Endothelial cell of umbilical vein (primary cell): Measurements from ENCODE around the gene SPC25. TPM values are rescaled to one million over a fixed set of nuclear protein-coding genes. Genes with fewer than 3 reads are reported as not detected.

Experiments
- BruUV-seq: library from RNA; stranded (reverse); fragments of 400-500 nt; replicated peaks from 2 replicates; lab custom pipeline; 2021; lab: Mats Ljungman, UMichigan
- CTCF ChIA-PET: fragments of 300-600, 350-600 bp; sonication (Branson Sonifier 250); formaldehyde crosslinking; loops from one replicate; lab custom pipeline; 2021; ENCODE audit warnings: antibody characterized with exemption, inconsistent platforms; lab: Charles Lee
- POLR2A ChIA-PET: fragments of 300-600, 350-600 bp; sonication (Branson Sonifier 250); formaldehyde crosslinking; loops from one replicate; lab custom pipeline; 2021; ENCODE audit warnings: antibody characterized with exemption, inconsistent platforms; lab: Charles Lee
- DNase-seq: peaks from one replicate; pipeline ENCODE4 v3.0.0-alpha.2; 2011; ENCODE audit warnings: low read depth, low spot score
- FAIRE-seq: peaks from 2 replicates; lab custom pipeline; 2011; peaks lifted over from hg19 to GRCh38; lab: Jason Lieb, UNC
- H2AFZ ChIP-seq: 2 replicates; pipeline ENCODE4 v1.6.0; 2012; ENCODE audit warnings: low read depth, low read length, control low read depth, inconsistent platforms
- H3K27ac ChIP-seq: 2 replicates; pipeline ENCODE4 v1.5.1; 2011; ENCODE audit warnings: low read depth, mild to moderate bottlenecking, control low read depth, low read length, moderate library complexity; ENCODE audit not compliant: insufficient read depth
- H3K27me3 ChIP-seq, 2 experiments: 2 replicates each; pipeline versions ENCODE4 v1.6.0 to v1.6.1; 2011; ENCODE audit warnings: low read length in 2 of 2, mixed read lengths in 1 of 2; ENCODE audit not compliant: control insufficient read depth in 2 of 2, insufficient read depth in 2 of 2
- H3K36me3 ChIP-seq, 2 experiments: 2 replicates in 1 of 2; 3 replicates in 1 of 2; pipeline ENCODE4 v1.5.1; 2011; ENCODE audit warnings: low read length in 2 of 2, mild to moderate bottlenecking in 1 of 2, moderate library complexity in 1 of 2; ENCODE audit not compliant: control insufficient read depth in 2 of 2, insufficient read depth in 2 of 2; ENCODE audit errors: extremely low read depth in 1 of 2
- H3K4me1 ChIP-seq: 3 replicates; pipeline ENCODE4 v1.5.1; 2011; ENCODE audit warnings: mild to moderate bottlenecking, low read length; ENCODE audit not compliant: control insufficient read depth, insufficient read depth; ENCODE audit errors: extremely low read depth
- H3K4me2 ChIP-seq: 2 replicates; pipeline ENCODE4 v1.6.1; 2011; ENCODE audit warnings: low read length, control low read depth, mixed read lengths; ENCODE audit not compliant: insufficient read depth
- H3K4me3 ChIP-seq, 3 experiments: fragments of 200-600 bp in 1 of 3; sonication (generic), shearing (Covaris generic) in 1 of 3; replicated peaks in 1 of 3; 2 replicates each; pipeline ENCODE4 v1.5.1; 2011 to 2016; ENCODE audit warnings: control low read depth in 3 of 3, low read length in 3 of 3, mild to moderate bottlenecking in 2 of 3, inconsistent platforms in 1 of 3, low read depth in 1 of 3, moderate library complexity in 1 of 3; ENCODE audit not compliant: insufficient read depth in 1 of 3
- H3K79me2 ChIP-seq: 2 replicates; pipeline ENCODE4 v1.6.0; 2012; ENCODE audit warnings: low read length, inconsistent platforms; ENCODE audit not compliant: control insufficient read depth, insufficient read depth
- H3K9ac ChIP-seq: replicated peaks from 2 replicates; pipeline ENCODE3; 2011; ENCODE audit warnings: low read length, control low read depth; ENCODE audit not compliant: insufficient read depth; ENCODE audit errors: extremely low read depth
- H3K9me1 ChIP-seq: replicated peaks from 3 replicates; pipeline ENCODE4 v1.6.0; 2011; ENCODE audit warnings: mild to moderate bottlenecking, low read length; ENCODE audit not compliant: control insufficient read depth, insufficient read depth; ENCODE audit errors: extremely low read depth
- H3K9me3 ChIP-seq: replicated peaks from 2 replicates; pipeline ENCODE4 v1.5.1; 2012; ENCODE audit warnings: low read length, inconsistent platforms; ENCODE audit not compliant: control insufficient read depth, insufficient read depth
- H4K20me1 ChIP-seq: replicated peaks from 2 replicates; pipeline ENCODE3; 2011; ENCODE audit warnings: mild to moderate bottlenecking, low read length; ENCODE audit not compliant: control insufficient read depth, insufficient read depth; ENCODE audit errors: extremely low read depth
- CTCF ChIP-seq, 2 donors: IDR thresholded peaks; 1 replicate in 1 of 2; 2 replicates in 1 of 2; pipeline ENCODE4 v1.5.1; 2011; ENCODE audit warnings: low read length in 2 of 2, mild to moderate bottlenecking in 2 of 2, moderate library complexity in 2 of 2, control low read depth in 1 of 2, inconsistent platforms in 1 of 2, low read depth in 1 of 2; ENCODE audit not compliant: insufficient read depth in 1 of 2; ENCODE audit errors: extremely low read depth in 1 of 2
- EZH2 ChIP-seq: IDR thresholded peaks from 2 replicates; pipeline ENCODE4 v1.6.1; 2012; ENCODE audit warnings: borderline replicate concordance, low read depth, mild to moderate bottlenecking, moderate library complexity, low read length, inconsistent platforms; ENCODE audit not compliant: severe bottlenecking
- FOS ChIP-seq: IDR thresholded peaks from 2 replicates; pipeline ENCODE4 v1.6.1; 2011; ENCODE audit warnings: mild to moderate bottlenecking, low read length, moderate library complexity, borderline replicate concordance; ENCODE audit not compliant: insufficient read depth
- GATA2 ChIP-seq: IDR thresholded peaks from 2 replicates; pipeline ENCODE4 v1.7.0; 2011; ENCODE audit warnings: low read depth, mild to moderate bottlenecking, moderate library complexity, mixed read lengths, low read length; ENCODE audit not compliant: insufficient read length, insufficient read depth
- JUN ChIP-seq: IDR thresholded peaks from 2 replicates; pipeline ENCODE4 v1.6.1; 2011; ENCODE audit warnings: borderline replicate concordance, low read depth; ENCODE audit not compliant: insufficient read length, insufficient read depth
- MAX ChIP-seq: IDR thresholded peaks from 2 replicates; pipeline ENCODE4 v1.6.1; 2011; ENCODE audit not compliant: insufficient read depth, insufficient read length
- MYC ChIP-seq: IDR thresholded peaks from one replicate; pipeline ENCODE4 v1.6.1; 2011; ENCODE audit warnings: mild to moderate bottlenecking, low read depth, low read length
- POLR2A ChIP-seq: IDR thresholded peaks from 2 replicates; pipeline ENCODE4 v1.6.1; 2012; ENCODE audit warnings: low read depth, mild to moderate bottlenecking, control low read depth, low read length
- POLR2AphosphoS5 ChIP-seq: IDR thresholded peaks from 2 replicates; pipeline ENCODE4 v1.6.1; 2012; ENCODE audit warnings: low read depth, mild to moderate bottlenecking, control low read depth, low read length, moderate library complexity; ENCODE audit not compliant: insufficient read depth
- dilution Hi-C: fragments of 300-500 bp; cut with MboI; formaldehyde crosslinking; loops from one replicate; pipeline ENCODE4 v1.15.0; 2019; ENCODE audit warnings: low sequenced_read_pairs; ENCODE audit not compliant: extremely low pct_ligation_motif_present
- intact Hi-C: fragments of 100-400 bp; cut with micrococcal nuclease; formaldehyde crosslinking; loops from one replicate; pipeline ENCODE4 v1.10.0; 2022
- polyA plus RNA-seq, 4 experiments: library from polyadenylated mRNA; depleted of rRNA in 3 of 4; stranded (reverse) in 3 of 4; unstranded in 1 of 4; fragments of >200 nt; gene quantifications; 2 replicates each; pipeline versions ENCODE4 v1.2.1 to v1.2.3, GENCODE V29; 2011 to 2012; ENCODE audit warnings: missing spikeins in 1 of 4
- total RNA-seq: library from RNA; stranded (reverse); gene quantifications from 2 replicates; pipeline ENCODE4 v1.2.3, GENCODE V29; 2021

Gene SPC25
- total and polyA plus RNA-seq, 2 donors (not counting 3 experiments of a cell fraction or from before 2014, with no cell fraction given), result 10.1 to 24.2 TPM

GRCh38 chr2:168841445-168841844 is 48.8 kb downstream of the SPC25 start:
- dilution Hi-C loops (no loop called here), intact Hi-C loops (no loop called here)
- Histone ChIP-seq H3K9me1 (no peaks in the 10 kb centered on the region), H4K20me1 (no peaks in the 10 kb centered on the region), H3K9me3 (no peaks in the 10 kb centered on the region), H2AFZ (no peak overlapping the region), H3K4me1 (peaks cover 4% of the 10 kb centered on the region), H3K4me3 (no peak overlapping the region), H3K27ac (no peak overlapping the region), H3K36me3 (no peaks in the 10 kb centered on the region), H3K4me2 (no peak overlapping the region), H3K27me3 (no peaks in the 10 kb centered on the region), H3K9ac (no peak overlapping the region), H3K79me2 (no peaks in the 10 kb centered on the region)
- DNase-seq (no peak), FAIRE-seq (no peak)
- BruUV-seq, result no TSS peak
- POLR2A ChIA-PET, result no interaction called here
- TF ChIP-seq CTCF (IDR thresholded peaks at IDR 0.05; ENCODE audit: extremely low read depth in 1 of 2, insufficient read depth in 1 of 2, low read depth in 1 of 2, low read length in 2 of 2), result no peak
- CTCF ChIA-PET, result no interaction called here

- CTCF ChIA-PET, result no interaction called here
- FAIRE-seq, result no peak
- H3K27ac ChIP-seq, result no peak overlapping the region
- no peaks in the 10 kb centered on the region for H3K9me3 ChIP-seq
- H3K9me1 ChIP-seq, result no peaks in the 10 kb centered on the region
- H2AFZ ChIP-seq, result no peak overlapping the region
- H3K27me3 ChIP-seq, result no peaks in the 10 kb centered on the region
- H4K20me1 ChIP-seq, result no peaks in the 10 kb centered on the region
- H3K4me3 ChIP-seq, result no peak overlapping the region
- no peak overlapping the region for H3K4me2 ChIP-seq
- POLR2A ChIA-PET, result no interaction called here
- H3K79me2 ChIP-seq, result no peaks in the 10 kb centered on the region
- DNase-seq, result no peak
- H3K36me3 ChIP-seq, result no peaks in the 10 kb centered on the region
- intact Hi-C loops (no loop called here), dilution Hi-C loops (no loop called here)
- TF ChIP-seq MAX, result no peak
- no peak for TF ChIP-seq EZH2
- no peak for TF ChIP-seq MYC
- TF ChIP-seq FOS, result no peak
- TF ChIP-seq CTCF (IDR thresholded peaks at IDR 0.05; ENCODE audit: extremely low read depth in 1 of 2, insufficient read depth in 1 of 2, low read depth in 1 of 2, low read length in 2 of 2), result no peak
- no peak for TF ChIP-seq POLR2AphosphoS5
- TF ChIP-seq JUN, result no peak
- TF ChIP-seq POLR2A, result no peak
- no peak for TF ChIP-seq GATA2
- no peaks in the 10 kb centered on the region for H3K4me1 ChIP-seq
- no peak overlapping the region for H3K9ac ChIP-seq
- no TSS peak for BruUV-seq
These were observed 54.3 kb downstream of the SPC25 start for GRCh38 chr2:168835969-168836368.
